Cardiac muscle cell (in vitro differentiated cells and primary cell): ENCODE measurements around the gene NR1H3. TPM values are rescaled to one million over a fixed set of nuclear protein-coding genes. Genes with fewer than 3 reads are reported as not detected.

ENCODE experiments used
- DNase-seq, 2 donors: peaks; one replicate each; pipeline versions ENCODE4 v3.0.0 to v3.0.0-alpha.2; 2010 to 2017; ENCODE audit warnings: low read depth in 1 of 2, low spot score in 1 of 2
- H3K27ac ChIP-seq: fragments of 200-600 bp; sonication (generic); 2 replicates; pipeline ENCODE4 v1.5.1; 2016
- H3K27me3 ChIP-seq: fragments of 200-600 bp; sonication (generic); 2 replicates; pipeline ENCODE4 v1.6.0; 2016; ENCODE audit warnings: control low read depth
- H3K36me3 ChIP-seq: fragments of 200-600 bp; sonication (generic); 2 replicates; pipeline ENCODE4 v1.5.1; 2016; ENCODE audit warnings: control low read depth
- H3K4me1 ChIP-seq: fragments of 200-600 bp; sonication (generic); 2 replicates; pipeline ENCODE4 v1.8.1; 2017; ENCODE audit warnings: low read depth, mild to moderate bottlenecking, mixed run types
- H3K4me3 ChIP-seq: fragments of 200-600 bp; sonication (generic); 2 replicates; pipeline ENCODE4 v1.5.1; 2016; ENCODE audit warnings: mild to moderate bottlenecking
- H3K9me3 ChIP-seq: fragments of 200-600 bp; sonication (generic); 2 replicates; pipeline ENCODE4 v1.5.1; 2017; ENCODE audit warnings: low read depth, mild to moderate bottlenecking, control low read depth
- polyA plus RNA-seq: library from polyadenylated mRNA; unstranded; fragments of >200 nt; fragmentation: Nextera tagmentation; extraction: Ambion mirVana; gene quantifications from 2 replicates; pipeline ENCODE4 v1.2.1, GENCODE V29; 2016
- total RNA-seq: library from RNA; depleted of rRNA; stranded (reverse); fragments of >200 nt; gene quantifications from 2 replicates; pipeline ENCODE4 v1.2.3, GENCODE V29; 2016
- TF ChIP-seq, protein P1 (sequence below): IDR thresholded peaks from 2 replicates; pipeline ENCODE4 v1.5.1; 2012; ENCODE audit warnings: low read depth, mild to moderate bottlenecking, low read length

Gene NR1H3
- total and polyA plus RNA-seq, 2 experiments from 2014 or later: 16.2 to 31.6 TPM

DNA sequence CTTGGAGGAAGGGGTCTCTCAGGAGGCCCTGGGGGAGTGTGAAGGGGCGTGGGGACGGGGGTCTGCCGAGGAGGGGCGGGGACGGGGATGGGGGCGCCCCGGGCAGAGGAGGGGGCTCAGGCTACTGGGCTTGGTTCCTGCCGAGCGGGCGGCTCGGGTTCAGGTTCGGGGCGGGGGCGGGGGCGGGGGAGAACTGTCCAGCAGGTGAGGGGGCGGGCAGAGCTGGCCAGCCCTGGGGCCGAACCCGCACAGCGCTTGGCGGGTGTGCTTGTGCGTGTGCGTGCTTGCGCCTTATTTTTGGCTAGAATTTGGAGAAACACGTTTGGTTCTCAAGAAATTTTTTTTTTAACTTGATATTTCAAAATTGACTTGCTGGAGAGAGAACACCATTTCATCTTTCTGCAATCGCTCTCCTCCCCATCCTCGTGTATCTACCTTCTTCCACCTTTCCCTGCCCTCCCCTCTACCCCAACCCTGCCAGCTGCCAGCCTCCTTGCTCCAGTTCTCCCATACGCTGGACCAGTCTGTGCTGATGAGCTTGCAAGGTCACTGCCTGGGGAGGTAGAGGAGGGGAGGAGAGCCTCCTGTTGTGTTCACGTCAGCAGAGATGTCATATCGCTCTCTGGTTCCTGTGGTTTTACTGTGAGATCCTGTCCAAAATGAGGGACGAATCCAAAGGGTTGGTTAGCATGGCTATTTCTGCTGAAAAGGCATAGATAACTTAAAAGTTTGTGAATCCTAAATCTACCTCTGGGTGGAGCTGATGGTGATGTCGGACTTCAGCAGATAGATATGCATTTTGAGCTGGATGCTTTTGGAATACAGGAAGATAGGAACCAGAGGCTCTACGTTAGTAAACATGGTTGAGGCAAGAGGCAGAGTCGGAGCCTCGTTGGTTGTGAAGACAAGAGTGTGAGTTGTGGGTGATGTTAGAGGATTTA is 12.8 kb downstream of the NR1H3 start:
- Histone ChIP-seq H3K27me3 (no peaks in the 10 kb centered on the region), H3K9me3 (no peaks in the 10 kb centered on the region), H3K27ac (peak overlapping the region; percentile 83), H3K4me3 (peak overlapping the region; percentile 55), H3K4me1 (peaks cover 34% of the 10 kb centered on the region), H3K36me3 (peaks cover 11% of the 10 kb centered on the region)
- DNase-seq: peak; percentile 45 to 70
- TF ChIP-seq, protein P1, sequence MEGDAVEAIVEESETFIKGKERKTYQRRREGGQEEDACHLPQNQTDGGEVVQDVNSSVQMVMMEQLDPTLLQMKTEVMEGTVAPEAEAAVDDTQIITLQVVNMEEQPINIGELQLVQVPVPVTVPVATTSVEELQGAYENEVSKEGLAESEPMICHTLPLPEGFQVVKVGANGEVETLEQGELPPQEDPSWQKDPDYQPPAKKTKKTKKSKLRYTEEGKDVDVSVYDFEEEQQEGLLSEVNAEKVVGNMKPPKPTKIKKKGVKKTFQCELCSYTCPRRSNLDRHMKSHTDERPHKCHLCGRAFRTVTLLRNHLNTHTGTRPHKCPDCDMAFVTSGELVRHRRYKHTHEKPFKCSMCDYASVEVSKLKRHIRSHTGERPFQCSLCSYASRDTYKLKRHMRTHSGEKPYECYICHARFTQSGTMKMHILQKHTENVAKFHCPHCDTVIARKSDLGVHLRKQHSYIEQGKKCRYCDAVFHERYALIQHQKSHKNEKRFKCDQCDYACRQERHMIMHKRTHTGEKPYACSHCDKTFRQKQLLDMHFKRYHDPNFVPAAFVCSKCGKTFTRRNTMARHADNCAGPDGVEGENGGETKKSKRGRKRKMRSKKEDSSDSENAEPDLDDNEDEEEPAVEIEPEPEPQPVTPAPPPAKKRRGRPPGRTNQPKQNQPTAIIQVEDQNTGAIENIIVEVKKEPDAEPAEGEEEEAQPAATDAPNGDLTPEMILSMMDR: no peak

DNA sequence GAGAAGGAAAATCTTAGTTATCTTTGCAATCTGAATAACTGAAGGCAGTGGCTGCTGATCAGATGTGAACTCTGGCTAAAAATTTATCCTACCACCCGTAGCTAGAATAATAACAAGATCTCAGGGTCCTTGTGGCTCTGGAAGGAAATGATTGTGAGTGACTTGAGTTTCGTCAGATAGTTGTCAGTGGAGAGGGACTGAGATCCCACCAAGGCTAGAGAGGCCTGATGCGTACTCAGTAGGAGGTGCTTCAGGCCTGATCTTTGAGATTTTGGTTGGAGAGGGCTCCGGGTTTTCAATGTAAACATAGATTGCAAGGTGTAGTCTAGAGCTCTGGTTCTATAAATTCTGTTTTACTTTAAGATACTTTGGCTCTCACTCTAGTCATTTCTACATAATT is 13.5 kb downstream of the NR1H3 start:
- Histone ChIP-seq H3K27me3 (no peaks in the 10 kb centered on the region), H3K36me3 (peaks cover 18% of the 10 kb centered on the region), H3K4me1 (peaks cover 34% of the 10 kb centered on the region), H3K9me3 (no peaks in the 10 kb centered on the region), H3K27ac (peak overlapping the region; percentile 52), H3K4me3 (peak overlapping the region; percentile 55)
- no peak for DNase-seq
- TF ChIP-seq, protein P1: no peak

DNA sequence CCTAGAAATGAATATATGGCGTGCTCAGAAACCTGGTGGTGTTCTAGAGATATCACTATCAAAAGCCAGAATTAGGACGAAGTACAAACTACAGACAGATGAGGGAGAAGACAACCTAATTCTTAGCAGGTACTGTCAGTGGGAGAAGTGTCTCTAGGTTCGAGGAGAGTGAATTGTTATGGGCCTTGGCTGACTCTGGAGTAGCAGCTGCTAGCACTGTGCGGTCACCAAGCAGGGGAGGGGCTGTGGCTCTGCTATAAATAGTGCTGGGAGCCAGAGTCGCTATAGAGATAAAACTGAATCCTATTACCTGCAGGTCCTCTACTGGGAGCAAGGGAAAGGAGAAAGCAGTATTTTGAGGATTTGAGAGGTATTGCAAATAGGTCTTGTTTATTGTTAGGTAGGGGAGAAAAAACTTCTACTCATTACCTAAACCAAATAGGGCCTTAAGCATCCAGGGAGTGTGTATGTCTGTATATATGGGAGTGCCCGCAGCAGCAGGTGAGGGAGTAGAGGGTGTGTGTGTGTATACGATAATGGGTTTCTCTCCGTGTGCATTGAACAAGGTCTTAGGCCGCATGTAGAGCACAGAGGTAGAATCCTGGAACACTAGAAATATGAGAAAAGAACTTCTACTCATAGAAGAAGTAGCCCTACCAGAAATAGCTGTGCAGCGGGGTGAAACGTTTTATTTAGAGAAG is 14.3 kb downstream of the NR1H3 start:
- Histone ChIP-seq H3K4me3 (peak overlapping the region; percentile 55), H3K9me3 (no peaks in the 10 kb centered on the region), H3K4me1 (peaks cover 34% of the 10 kb centered on the region), H3K27me3 (no peaks in the 10 kb centered on the region), H3K27ac (peak overlapping the region; percentile 64), H3K36me3 (peaks cover 25% of the 10 kb centered on the region)
- peak in 1 of 2 donors; percentile 83 for DNase-seq
- TF ChIP-seq, protein P1: no peak

DNA sequence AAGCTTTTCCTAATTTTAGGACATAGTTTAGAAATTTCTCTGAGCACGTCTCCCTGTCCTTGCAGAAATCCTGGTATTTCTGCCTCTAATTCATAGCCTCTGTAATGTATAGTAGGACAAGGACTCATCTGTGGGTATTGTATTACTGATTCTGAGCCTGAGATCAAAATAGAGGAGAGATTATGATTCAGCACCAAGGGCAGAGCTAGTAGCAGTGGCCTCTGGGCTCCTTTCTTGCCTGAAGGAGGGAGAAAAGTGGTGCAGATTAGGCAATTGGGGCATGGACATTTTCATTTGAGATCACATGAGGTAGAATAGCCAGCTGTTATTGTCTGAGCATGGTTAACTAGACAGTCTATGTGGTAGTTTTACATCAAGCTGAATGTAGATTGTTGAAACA is 14.9 kb downstream of the NR1H3 start:
- H3K4me3 ChIP-seq: no peak overlapping the region
- no peaks in the 10 kb centered on the region for H3K27me3 ChIP-seq
- peak; percentile 45 to 66 for DNase-seq
- H3K36me3 ChIP-seq: peaks cover 31% of the 10 kb centered on the region
- peaks cover 34% of the 10 kb centered on the region for H3K4me1 ChIP-seq
- H3K27ac ChIP-seq: peak overlapping the region; percentile 48
- H3K9me3 ChIP-seq: no peaks in the 10 kb centered on the region
- TF ChIP-seq, protein P1: no peak

DNA sequence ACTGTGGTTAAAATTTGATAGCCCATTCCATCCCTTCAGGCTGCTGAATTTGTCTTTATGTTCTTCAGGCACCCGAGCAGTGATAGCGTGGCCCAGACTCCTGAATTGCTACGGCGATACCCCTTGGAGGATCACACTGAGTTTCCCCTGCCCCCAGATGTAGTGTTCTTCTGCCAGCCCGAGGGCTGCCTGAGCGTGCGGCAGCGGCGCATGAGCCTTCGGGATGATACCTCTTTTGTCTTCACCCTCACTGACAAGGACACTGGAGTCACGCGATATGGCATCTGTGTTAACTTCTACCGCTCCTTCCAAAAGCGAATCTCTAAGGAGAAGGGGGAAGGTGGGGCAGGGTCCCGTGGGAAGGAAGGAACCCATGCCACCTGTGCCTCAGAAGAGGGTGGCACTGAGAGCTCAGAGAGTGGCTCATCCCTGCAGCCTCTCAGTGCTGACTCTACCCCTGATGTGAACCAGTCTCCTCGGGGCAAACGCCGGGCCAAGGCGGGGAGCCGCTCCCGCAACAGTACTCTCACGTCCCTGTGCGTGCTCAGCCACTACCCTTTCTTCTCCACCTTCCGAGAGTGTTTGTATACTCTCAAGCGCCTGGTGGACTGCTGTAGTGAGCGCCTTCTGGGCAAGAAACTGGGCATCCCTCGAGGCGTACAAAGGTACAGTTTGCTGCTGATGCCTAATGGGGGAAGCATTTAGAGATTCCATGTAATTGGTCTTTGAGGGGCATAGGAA is 16.9 kb downstream of the NR1H3 start:
- TF ChIP-seq, protein P1: no peak
- no peak for DNase-seq
- H3K9me3 ChIP-seq: no peaks in the 10 kb centered on the region
- peaks cover 45% of the 10 kb centered on the region for H3K36me3 ChIP-seq
- H3K27me3 ChIP-seq: no peaks in the 10 kb centered on the region
- no peak overlapping the region for H3K4me3 ChIP-seq
- peaks cover 32% of the 10 kb centered on the region for H3K4me1 ChIP-seq
- H3K27ac ChIP-seq: no peak overlapping the region
